ENCODE measurements around the gene ACTL6B. TPM values are rescaled to one million over a fixed set of nuclear protein-coding genes. Genes with fewer than 3 reads are reported as not detected.

The ACTL6B gene
- total and polyA plus RNA-seq, 2 of the 8 experiments (the other 6 are each of a cell fraction or from before 2014, with no cell fraction given) = 2.1 to 4.5 TPM

DNA sequence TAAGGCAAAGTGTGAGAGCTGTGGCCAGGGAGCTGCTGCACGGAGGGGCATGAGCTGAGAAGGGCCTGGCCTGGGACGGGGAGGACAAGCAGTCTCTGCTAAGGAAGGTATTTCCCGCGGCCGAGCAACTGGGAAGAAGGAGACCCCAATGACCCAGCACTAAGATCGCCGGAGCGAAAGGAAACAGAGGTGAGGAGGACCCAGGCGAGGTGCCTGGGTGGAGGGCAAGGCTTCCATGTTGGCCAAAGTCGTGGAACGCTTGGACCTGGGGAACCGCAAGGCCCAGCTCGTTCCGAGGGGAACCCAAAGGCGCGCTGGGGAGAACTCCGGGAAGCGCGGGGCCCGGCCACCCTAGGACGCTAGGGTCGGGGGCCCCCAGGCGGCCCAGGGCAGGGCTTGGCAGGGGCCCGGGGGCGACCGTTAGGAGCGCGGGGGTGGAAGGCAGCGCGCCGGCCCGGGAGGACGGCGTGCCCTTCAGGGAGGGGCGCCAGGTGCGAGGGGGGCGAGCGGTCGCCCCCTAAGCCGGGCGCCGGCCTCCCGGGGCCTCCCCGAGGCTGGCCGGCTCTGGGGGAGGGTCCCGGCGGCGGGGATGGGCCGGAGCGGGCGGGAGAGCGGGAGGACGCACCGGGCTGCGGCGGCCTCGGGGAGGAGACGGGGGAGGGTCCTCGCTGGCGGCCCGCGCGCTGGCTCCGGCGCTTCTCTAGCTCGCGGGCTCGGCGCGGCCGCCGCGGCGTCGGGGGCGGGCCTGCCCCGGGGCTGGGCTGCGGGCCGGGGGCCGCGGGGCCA lies 37.3 kb upstream of the ACTL6B start:
- H3K79me1 ChIP-seq (ENCODE audit: low read depth, low read length) = peaks cover 8% of the 10 kb centered on the region
- peak overlapping the region; percentile 83 for H2BK5ac ChIP-seq (ENCODE audit: low read depth, low read length)
- DNase-seq (ENCODE audit: low read depth in 1 of 2, low spot score in 2 of 2) = no peak
- H2AFZ ChIP-seq (ENCODE audit: low read length) = no peak overlapping the region
- H2BK12ac ChIP-seq (ENCODE audit: low read depth, low read length) = no peak overlapping the region
- peak overlapping the region; percentile 87 for H3K18ac ChIP-seq (ENCODE audit: extremely low read depth, low read length)
- FAIRE-seq = no peak
- H3K4ac ChIP-seq (replicated peaks; ENCODE audit: insufficient read length, low read depth, low read length) = peak overlapping the region; percentile 49
- H3K23ac ChIP-seq (ENCODE audit: insufficient read length) = no peak overlapping the region
- peaks cover 15% of the 10 kb centered on the region for H3K23me2 ChIP-seq (ENCODE audit: low read depth, low read length)
- peak overlapping the region; percentile 83 to 88 for H3K4me2 ChIP-seq (ENCODE audit: insufficient read depth in 1 of 2, low read depth in 2 of 2, low read length in 2 of 2)
- H2BK120ac ChIP-seq (replicated peaks; ENCODE audit: low read depth, low read length) = no peak overlapping the region
- no peaks in the 10 kb centered on the region for H3K27me3 ChIP-seq (replicated peaks in 1 of 4; ENCODE audit: control insufficient read depth in 3 of 4, extremely low read depth in 1 of 4, insufficient read depth in 3 of 4, low read length in 3 of 4)
- H3K9ac ChIP-seq (replicated peaks in 1 of 4; ENCODE audit: extremely low read depth in 1 of 4, low read depth in 3 of 4, low read length in 3 of 4) = peak overlapping the region; percentile 83 to 98 (median 90)
- H4K20me1 ChIP-seq (replicated peaks in 1 of 2; ENCODE audit: control insufficient read depth in 1 of 2, insufficient read depth in 2 of 2, low read length in 2 of 2) = peaks cover 26 to 32% of the 10 kb centered on the region in 2 experiments
- H2BK20ac ChIP-seq (ENCODE audit: low read length) = no peak overlapping the region
- H3K4me3 ChIP-seq (ENCODE audit: extremely low read depth in 1 of 4, insufficient read depth in 2 of 4, low read depth in 3 of 4, low read length in 4 of 4) = peak overlapping the region; percentile 82 to 95 (median 90)
- H3K27ac ChIP-seq (ENCODE audit: low read depth, low read length) = peak overlapping the region; percentile 85
- peak overlapping the region; percentile 28 for H3K56ac ChIP-seq (replicated peaks; ENCODE audit: insufficient read length, low read depth, low read length)
- H3K79me2 ChIP-seq (ENCODE audit: control insufficient read depth in 1 of 2, insufficient read depth in 2 of 2, low read length in 2 of 2) = peaks cover 19 to 51% of the 10 kb centered on the region in 2 experiments
- ChIA-PET CTCF (ENCODE audit: partially characterized antibody) (interaction anchor here (0.6 to 20.7 kb wide), 16 partner anchors 14 to 131 kb away, joined by 3 to 254 read pairs (median 6); partner anchors contain the start of genes MOSPD3, PCOLCE and POP7), POLR2A (ENCODE audit: partially characterized antibody) (interaction anchor here (0.6 to 14.3 kb wide), 15 partner anchors 12 to 264 kb away, joined by 3 to 257 read pairs (median 4); partner anchors contain the start of genes FBXO24, LRCH4, MEPCE and MOSPD3)
- peaks cover 0 to 10% (median 3%) of the 10 kb centered on the region in 4 experiments; a peak in 7 of 8 replicates for H3K36me3 ChIP-seq (ENCODE audit: control insufficient read depth in 2 of 4, insufficient read depth in 4 of 4, low read length in 3 of 4)
- peak overlapping the region; percentile 81 for H4K8ac ChIP-seq (ENCODE audit: extremely low read depth, insufficient read depth, low read length)
- H4K91ac ChIP-seq (replicated peaks; ENCODE audit: insufficient read length, low read length) = peak overlapping the region; percentile 76
- 2% methylated on average over 46 of the region's 81 CpGs; no CpG with 5 or more reads in 1 of the 2 experiments for WGBS, 2 experiments (ENCODE audit: extremely low coverage in 1 of 2, insufficient coverage in 1 of 2, insufficient read length in 1 of 2, insufficient replicate concordance in 2 of 2, low coverage in 1 of 2, low lambda C conversion rate in 2 of 2, missing lambda C conversion rate in 1 of 2)
- no peak overlapping the region for H3K14ac ChIP-seq (ENCODE audit: insufficient read length)
- no peak overlapping the region for H4K5ac ChIP-seq (ENCODE audit: insufficient read length, low read depth, low read length)
- peaks cover 6 to 20% (median 12%) of the 10 kb centered on the region in 4 experiments for H3K4me1 ChIP-seq (replicated peaks in 1 of 4; ENCODE audit: control insufficient read depth in 3 of 4, insufficient read depth in 4 of 4, low read length in 3 of 4)
- H2AK5ac ChIP-seq (ENCODE audit: low read depth, low read length) = no peak overlapping the region; the same call in 1 of the 2 replicates
- no peaks in the 10 kb centered on the region for H3K9me3 ChIP-seq (ENCODE audit: insufficient read depth in 2 of 2, low read depth in 1 of 2, low read length in 1 of 2)
- no peak overlapping the region for H2BK15ac ChIP-seq (ENCODE audit: low read length)
- TF ChIP-seq SUZ12 (IDR thresholded peaks at IDR 0.05; ENCODE audit: low read length) = no peak

All from H1 (cell line).